Naive thymus-derived CD8-positive, alpha-beta T cell (primary cell): Measurements from ENCODE around the gene ARNT2. TPM values are rescaled to one million over a fixed set of nuclear protein-coding genes. Genes with fewer than 3 reads are reported as not detected.

Experiments used
- ATAC-seq, 2 donors: fragments of 150-1000 bp; cut with Tn5 transposase in 1 of 2; sonication (Bioruptor Pico), chemical (Tn5 transposase) in 1 of 2; 1 replicate in 1 of 2; 2 replicates in 1 of 2; pipeline ENCODE4 v1.10.0; 2021; ENCODE audit warnings: mild to moderate bottlenecking in 2 of 2, moderate library complexity in 2 of 2
- POLR2A ChIA-PET: fragments of 350-600 bp; sonication (Branson Sonifier 250); formaldehyde crosslinking; loops from one replicate; lab custom pipeline; 2021; ENCODE audit warnings: antibody characterized with exemption; lab: Charles Lee
- DNase-seq, 10 donors: peaks; one replicate each; pipeline versions ENCODE4 v3.0.0 to v3.0.0-alpha.2; 2020 to 2022
- H3K27ac Mint-ChIP-seq, 10 donors: one replicate each; pipeline ENCODE4 v1.8.0; 2020 to 2022; ENCODE audit warnings: mild to moderate bottlenecking in 10 of 10, mixed read lengths in 10 of 10, moderate library complexity in 4 of 10, inconsistent platforms in 1 of 10
- H3K27me3 Mint-ChIP-seq, 5 donors: one replicate each; pipeline ENCODE4 v1.8.0; 2021 to 2022; ENCODE audit warnings: mixed read lengths in 5 of 5
- H3K36me3 Mint-ChIP-seq, 3 donors: one replicate each; pipeline ENCODE4 v1.8.0; 2020 to 2022; ENCODE audit warnings: mixed read lengths in 3 of 3, mild to moderate bottlenecking in 2 of 3, inconsistent platforms in 1 of 3
- H3K4me1 Mint-ChIP-seq, 4 donors: one replicate each; pipeline ENCODE4 v1.8.0; 2021 to 2022; ENCODE audit warnings: mixed read lengths in 4 of 4
- H3K4me3 Mint-ChIP-seq, 10 donors: one replicate each; pipeline ENCODE4 v1.8.0; 2020 to 2022; ENCODE audit warnings: mild to moderate bottlenecking in 10 of 10, mixed read lengths in 10 of 10, moderate library complexity in 6 of 10, inconsistent platforms in 1 of 10
- H3K9me3 Mint-ChIP-seq, 9 donors: one replicate each; pipeline ENCODE4 v1.8.0; 2020 to 2022; ENCODE audit warnings: mixed read lengths in 9 of 9, mild to moderate bottlenecking in 3 of 9, inconsistent platforms in 1 of 9, moderate library complexity in 1 of 9
- polyA plus RNA-seq, 3 donors: library from polyadenylated mRNA; unstranded; fragments of 300-500 nt; fragmentation: Illumina TruSeq; gene quantifications; one replicate each; pipeline ENCODE4 v1.2.3, GENCODE V29; 2021
- total RNA-seq, 8 experiments: library from RNA in 2 of 8; stranded (reverse) in 2 of 8; gene quantifications; one replicate each; pipeline ENCODE4 v1.2.3 and lab custom pipeline; 2021 to 2026

Gene ARNT2
- total and polyA plus RNA-seq, 5 experiments from 2014 or later, result not detected

GRCh38 chr15:80613762-80614365, 209.7 kb downstream of the ARNT2 start:
- H3K4me3 Mint-ChIP-seq, result no peak overlapping the region
- ATAC-seq (no peak), DNase-seq (no peak)
- POLR2A ChIA-PET, result no interaction called here
- no peaks in the 10 kb centered on the region for H3K9me3 Mint-ChIP-seq
- no peaks in the 10 kb centered on the region for H3K4me1 Mint-ChIP-seq
- H3K27me3 Mint-ChIP-seq, result peaks cover 11 to 47% (median 25%) of the 10 kb centered on the region in 5 donors
- H3K36me3 Mint-ChIP-seq, result no peaks in the 10 kb centered on the region
- H3K27ac Mint-ChIP-seq, result no peak overlapping the region

- Mint-ChIP-seq H3K36me3 (no peaks in the 10 kb centered on the region), H3K4me3 (no peak overlapping the region), H3K4me1 (no peaks in the 10 kb centered on the region), H3K27me3 (peaks cover 18 to 47% (median 27%) of the 10 kb centered on the region in 5 donors), H3K27ac (no peak overlapping the region), H3K9me3 (no peaks in the 10 kb centered on the region)
- POLR2A ChIA-PET, result no interaction called here
- ATAC-seq (no peak), DNase-seq (no peak)
Measured at GRCh38 chr15:80614711-80615360, 210.7 kb downstream of the ARNT2 start.

GRCh38 chr15:80615361-80615736, 211.2 kb downstream of the ARNT2 start:
- Mint-ChIP-seq H3K9me3 (no peaks in the 10 kb centered on the region), H3K27me3 (peaks cover 18 to 47% (median 27%) of the 10 kb centered on the region in 5 donors), H3K27ac (no peak overlapping the region), H3K4me3 (no peak overlapping the region), H3K36me3 (no peaks in the 10 kb centered on the region), H3K4me1 (no peaks in the 10 kb centered on the region)
- no peak for DNase-seq
- no peak for ATAC-seq
- POLR2A ChIA-PET, result no interaction called here

- peaks cover 18 to 47% (median 27%) of the 10 kb centered on the region in 5 donors for H3K27me3 Mint-ChIP-seq
- H3K4me3 Mint-ChIP-seq, result no peak overlapping the region
- POLR2A ChIA-PET, result no interaction called here
- no peaks in the 10 kb centered on the region for H3K36me3 Mint-ChIP-seq
- no peaks in the 10 kb centered on the region for H3K4me1 Mint-ChIP-seq
- peaks cover 0 to 2% (median 0%) of the 10 kb centered on the region in 9 donors for H3K9me3 Mint-ChIP-seq
- DNase-seq (no peak), ATAC-seq (no peak)
- no peak overlapping the region for H3K27ac Mint-ChIP-seq
Measured at GRCh38 chr15:80615783-80616391, 211.7 kb downstream of the ARNT2 start.

GRCh38 chr15:80618685-80619400, 214.7 kb downstream of the ARNT2 start:
- no peak overlapping the region for H3K4me3 Mint-ChIP-seq
- ATAC-seq, result no peak
- no peaks in the 10 kb centered on the region for H3K4me1 Mint-ChIP-seq
- peaks cover 0 to 24% (median 11%) of the 10 kb centered on the region in 9 donors for H3K9me3 Mint-ChIP-seq
- H3K27ac Mint-ChIP-seq, result no peak overlapping the region
- peaks cover 18 to 45% (median 27%) of the 10 kb centered on the region in 5 donors for H3K27me3 Mint-ChIP-seq
- DNase-seq, result no peak
- H3K36me3 Mint-ChIP-seq, result peaks cover 0 to 18% (median 0%) of the 10 kb centered on the region in 3 donors
- POLR2A ChIA-PET, result no interaction called here

GRCh38 chr15:80619680-80620079, 215.5 kb downstream of the ARNT2 start:
- POLR2A ChIA-PET, result no interaction called here

GRCh38 chr15:80620141-80620540, 216.0 kb downstream of the ARNT2 start:
- Mint-ChIP-seq H3K4me1 (no peaks in the 10 kb centered on the region), H3K9me3 (peaks cover 0 to 24% (median 11%) of the 10 kb centered on the region in 9 donors)
- POLR2A ChIA-PET, result no interaction called here

More at GRCh38 chr15:80619680-80620079, 215.5 kb downstream of the ARNT2 start:
- Mint-ChIP-seq H3K4me3 (no peak overlapping the region), H3K27ac (no peak overlapping the region), H3K9me3 (peaks cover 0 to 24% (median 11%) of the 10 kb centered on the region in 9 donors), H3K4me1 (no peaks in the 10 kb centered on the region), H3K27me3 (peaks cover 18 to 41% (median 27%) of the 10 kb centered on the region in 5 donors), H3K36me3 (peaks cover 0 to 18% (median 0%) of the 10 kb centered on the region in 3 donors)
- no peak for ATAC-seq
- no peak for DNase-seq

GRCh38 chr15:80620931-80621330, 216.7 kb downstream of the ARNT2 start:
- Mint-ChIP-seq H3K36me3 (peaks cover 0 to 18% (median 0%) of the 10 kb centered on the region in 3 donors), H3K27me3 (peaks cover 15 to 36% (median 23%) of the 10 kb centered on the region in 5 donors), H3K27ac (no peak overlapping the region), H3K4me3 (no peak overlapping the region), H3K4me1 (no peaks in the 10 kb centered on the region), H3K9me3 (peaks cover 0 to 24% (median 11%) of the 10 kb centered on the region in 9 donors)
- DNase-seq, result no peak
- no peak for ATAC-seq
- POLR2A ChIA-PET, result no interaction called here

More at GRCh38 chr15:80620141-80620540, 216.0 kb downstream of the ARNT2 start:
- Mint-ChIP-seq H3K4me3 (no peak overlapping the region), H3K27ac (no peak overlapping the region), H3K36me3 (peaks cover 0 to 18% (median 0%) of the 10 kb centered on the region in 3 donors), H3K27me3 (peaks cover 18 to 40% (median 26%) of the 10 kb centered on the region in 5 donors)
- DNase-seq, result no peak
- no peak for ATAC-seq

GRCh38 chr15:80626643-80627120, 222.5 kb downstream of the ARNT2 start:
- H3K4me1 Mint-ChIP-seq, result peaks cover 0 to 2% (median 0%) of the 10 kb centered on the region in 4 donors
- DNase-seq (no peak), ATAC-seq (no peak)
- peaks cover 0 to 20% (median 8%) of the 10 kb centered on the region in 9 donors for H3K9me3 Mint-ChIP-seq
- H3K4me3 Mint-ChIP-seq, result no peak overlapping the region
- POLR2A ChIA-PET, result no interaction called here
- peaks cover 0 to 14% (median 0%) of the 10 kb centered on the region in 3 donors for H3K36me3 Mint-ChIP-seq
- no peak overlapping the region for H3K27ac Mint-ChIP-seq
- H3K27me3 Mint-ChIP-seq, result peaks cover 0 to 24% (median 2%) of the 10 kb centered on the region in 5 donors

- H3K36me3 Mint-ChIP-seq, result no peaks in the 10 kb centered on the region
- DNase-seq (no peak), ATAC-seq (no peak)
- POLR2A ChIA-PET, result no interaction called here
- H3K4me1 Mint-ChIP-seq, result peaks cover 0 to 2% (median 0%) of the 10 kb centered on the region in 4 donors
- peaks cover 0 to 3% (median 0%) of the 10 kb centered on the region in 9 donors for H3K9me3 Mint-ChIP-seq
- H3K4me3 Mint-ChIP-seq, result no peak overlapping the region
- H3K27me3 Mint-ChIP-seq, result peaks cover 0 to 34% (median 0%) of the 10 kb centered on the region in 5 donors
- H3K27ac Mint-ChIP-seq, result no peak overlapping the region
Measured at GRCh38 chr15:80629355-80629754, 225.2 kb downstream of the ARNT2 start.

- no peak overlapping the region for H3K4me3 Mint-ChIP-seq
- no peaks in the 10 kb centered on the region for H3K36me3 Mint-ChIP-seq
- POLR2A ChIA-PET, result no interaction called here
- H3K9me3 Mint-ChIP-seq, result no peaks in the 10 kb centered on the region
- H3K27me3 Mint-ChIP-seq, result peaks cover 2 to 49% (median 13%) of the 10 kb centered on the region in 5 donors
- H3K4me1 Mint-ChIP-seq, result peaks cover 0 to 2% (median 0%) of the 10 kb centered on the region in 4 donors
- ATAC-seq (no peak), DNase-seq (no peak)
- no peak overlapping the region for H3K27ac Mint-ChIP-seq
Measured at GRCh38 chr15:80630981-80631380, 226.8 kb downstream of the ARNT2 start.

GRCh38 chr15:80633221-80633620, 229.0 kb downstream of the ARNT2 start:
- H3K27ac Mint-ChIP-seq, result no peak overlapping the region
- DNase-seq (no peak), ATAC-seq (no peak)
- no peaks in the 10 kb centered on the region for H3K9me3 Mint-ChIP-seq
- peaks cover 2 to 35% (median 14%) of the 10 kb centered on the region in 5 donors for H3K27me3 Mint-ChIP-seq
- H3K4me1 Mint-ChIP-seq, result peaks cover 0 to 2% (median 0%) of the 10 kb centered on the region in 4 donors
- H3K4me3 Mint-ChIP-seq, result no peak overlapping the region
- H3K36me3 Mint-ChIP-seq, result no peaks in the 10 kb centered on the region
- POLR2A ChIA-PET, result no interaction called here
